ENCODE measurements around the gene TRIML2.

The TRIML2 gene

DNA sequence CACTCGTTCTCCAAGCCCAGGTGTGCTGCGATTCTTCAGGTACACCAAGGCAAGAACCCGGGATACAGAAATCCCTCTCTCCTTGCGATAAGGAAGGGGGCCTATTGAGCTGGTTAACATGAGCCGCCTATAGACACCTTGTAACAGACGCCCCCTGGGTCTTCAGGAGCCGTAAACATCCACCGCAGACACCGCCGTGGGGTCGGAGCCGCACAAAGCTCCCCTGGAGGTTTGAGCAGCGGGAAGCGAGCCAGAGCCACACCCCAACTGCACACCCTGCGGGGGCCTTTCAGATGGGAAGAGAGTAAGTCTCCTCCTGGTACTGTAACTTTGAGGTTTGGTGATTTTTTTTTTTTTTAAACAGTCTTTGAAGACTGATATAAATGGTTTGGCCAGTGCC, 67.2 kb downstream of the TRIML2 start:
- TF ChIP-seq CTCF (IDR thresholded peaks at IDR 0.05): no peak
- H3K4me1 ChIP-seq: no peaks in the 10 kb centered on the region

GRCh38 chr4:188041721-188042120, 67.7 kb downstream of the TRIML2 start:
- H3K36me3 ChIP-seq (ENCODE audit: control insufficient read depth, insufficient read depth, low read length): no peaks in the 10 kb centered on the region
- no peak overlapping the region for H2AFZ ChIP-seq
- no peak for TF ChIP-seq CTCF (IDR thresholded peaks at IDR 0.05)
- no peak overlapping the region for H3K9ac ChIP-seq
- no peaks in the 10 kb centered on the region for H3K9me3 ChIP-seq (ENCODE audit: control insufficient read depth, low read length)
- no peaks in the 10 kb centered on the region for H3K79me2 ChIP-seq
- no peak overlapping the region for H3K27ac ChIP-seq
- no peak overlapping the region for H3K4me3 ChIP-seq (ENCODE audit: low read depth, low read length)
- no peaks in the 10 kb centered on the region for H3K27me3 ChIP-seq (ENCODE audit: control insufficient read depth, insufficient read depth, low read length)
- H3K4me1 ChIP-seq: no peaks in the 10 kb centered on the region
- no peak overlapping the region for H3K4me2 ChIP-seq (ENCODE audit: low read length)

More for the DNA sequence above, 67.2 kb downstream of the TRIML2 start:
- H3K4me3 ChIP-seq (ENCODE audit: low read depth, low read length): no peak overlapping the region
- H3K4me2 ChIP-seq (ENCODE audit: low read length): no peak overlapping the region
- H3K36me3 ChIP-seq (ENCODE audit: control insufficient read depth, insufficient read depth, low read length): no peaks in the 10 kb centered on the region
- no peaks in the 10 kb centered on the region for H3K79me2 ChIP-seq
- H2AFZ ChIP-seq: no peak overlapping the region
- H3K27ac ChIP-seq: no peak overlapping the region
- no peaks in the 10 kb centered on the region for H3K27me3 ChIP-seq (ENCODE audit: control insufficient read depth, insufficient read depth, low read length)
- no peaks in the 10 kb centered on the region for H3K9me3 ChIP-seq (ENCODE audit: control insufficient read depth, low read length)
- no peak overlapping the region for H3K9ac ChIP-seq

All from parathyroid adenoma (tissue), 2 donors.